Measurements from ENCODE around the gene IFNLR1. TPM values are rescaled to one million over a fixed set of nuclear protein-coding genes. Genes with fewer than 3 reads are reported as not detected.

The IFNLR1 gene
- total RNA-seq, 1 donor from 2014 or later: 39.2 TPM

- Mint-ChIP-seq H3K4me3 (no peak overlapping the region), H3K27ac (no peak overlapping the region), H3K27me3 (peaks cover 12% of the 10 kb centered on the region), H3K4me1 (no peaks in the 10 kb centered on the region), H3K9me3 (no peaks in the 10 kb centered on the region), H3K36me3 (ENCODE audit: low read depth) (no peaks in the 10 kb centered on the region)
- intact Hi-C loops (cut with micrococcal nuclease): no loop called here
- ChIA-PET CTCF (no interaction called here), POLR2A (no interaction called here)
- TF ChIP-seq, protein P1, sequence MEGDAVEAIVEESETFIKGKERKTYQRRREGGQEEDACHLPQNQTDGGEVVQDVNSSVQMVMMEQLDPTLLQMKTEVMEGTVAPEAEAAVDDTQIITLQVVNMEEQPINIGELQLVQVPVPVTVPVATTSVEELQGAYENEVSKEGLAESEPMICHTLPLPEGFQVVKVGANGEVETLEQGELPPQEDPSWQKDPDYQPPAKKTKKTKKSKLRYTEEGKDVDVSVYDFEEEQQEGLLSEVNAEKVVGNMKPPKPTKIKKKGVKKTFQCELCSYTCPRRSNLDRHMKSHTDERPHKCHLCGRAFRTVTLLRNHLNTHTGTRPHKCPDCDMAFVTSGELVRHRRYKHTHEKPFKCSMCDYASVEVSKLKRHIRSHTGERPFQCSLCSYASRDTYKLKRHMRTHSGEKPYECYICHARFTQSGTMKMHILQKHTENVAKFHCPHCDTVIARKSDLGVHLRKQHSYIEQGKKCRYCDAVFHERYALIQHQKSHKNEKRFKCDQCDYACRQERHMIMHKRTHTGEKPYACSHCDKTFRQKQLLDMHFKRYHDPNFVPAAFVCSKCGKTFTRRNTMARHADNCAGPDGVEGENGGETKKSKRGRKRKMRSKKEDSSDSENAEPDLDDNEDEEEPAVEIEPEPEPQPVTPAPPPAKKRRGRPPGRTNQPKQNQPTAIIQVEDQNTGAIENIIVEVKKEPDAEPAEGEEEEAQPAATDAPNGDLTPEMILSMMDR (IDR thresholded peaks at IDR 0.05): no peak
- ATAC-seq (ENCODE audit: low read depth): no peak
- DNase-seq: no peak
Observed at GRCh38 chr1:24122776-24123175, 64.3 kb downstream of the IFNLR1 start.

GRCh38 chr1:24121406-24121805 lies 65.7 kb downstream of the IFNLR1 start:
- Mint-ChIP-seq H3K9me3 (no peaks in the 10 kb centered on the region), H3K4me3 (no peak overlapping the region), H3K27me3 (peaks cover 22% of the 10 kb centered on the region), H3K36me3 (ENCODE audit: low read depth) (no peaks in the 10 kb centered on the region), H3K4me1 (no peaks in the 10 kb centered on the region), H3K27ac (no peak overlapping the region)
- ChIA-PET CTCF (no interaction called here), POLR2A (interaction anchor here (0.6 kb wide), 1 partner anchor 804 kb away, joined by 8 read pairs; no protein-coding TSS in a partner anchor)
- intact Hi-C loops (cut with micrococcal nuclease): no loop called here
- DNase-seq (no peak), ATAC-seq (ENCODE audit: low read depth) (no peak)
- TF ChIP-seq, protein P1 (IDR thresholded peaks at IDR 0.05): no peak

- H3K36me3 Mint-ChIP-seq (ENCODE audit: low read depth): no peaks in the 10 kb centered on the region
- ChIA-PET CTCF (no interaction called here), POLR2A (no interaction called here)
- DNase-seq (no peak), ATAC-seq (ENCODE audit: low read depth) (no peak)
- no peak overlapping the region for H3K27ac Mint-ChIP-seq
- TF ChIP-seq, protein P1 (IDR thresholded peaks at IDR 0.05): no peak
- H3K9me3 Mint-ChIP-seq: no peaks in the 10 kb centered on the region
- peaks cover 27% of the 10 kb centered on the region for H3K27me3 Mint-ChIP-seq
- intact Hi-C loops (cut with micrococcal nuclease): loop anchor here (1.0 kb wide), 1 partner anchor 46 kb away; no protein-coding TSS in a partner anchor
- H3K4me1 Mint-ChIP-seq: no peaks in the 10 kb centered on the region
- no peak overlapping the region for H3K4me3 Mint-ChIP-seq
Observed at GRCh38 chr1:24120965-24121364, 66.1 kb downstream of the IFNLR1 start.

GRCh38 chr1:24119859-24120756 lies 67.0 kb downstream of the IFNLR1 start:
- H3K4me1 Mint-ChIP-seq: no peaks in the 10 kb centered on the region
- intact Hi-C loops (cut with micrococcal nuclease): loop anchor here (1.0 kb wide), 1 partner anchor 45 kb away; no protein-coding TSS in a partner anchor
- peaks cover 28% of the 10 kb centered on the region for H3K27me3 Mint-ChIP-seq
- no peak overlapping the region for H3K27ac Mint-ChIP-seq
- no peaks in the 10 kb centered on the region for H3K9me3 Mint-ChIP-seq
- TF ChIP-seq, protein P1 (IDR thresholded peaks at IDR 0.05): no peak
- ChIA-PET CTCF (no interaction called here), POLR2A (no interaction called here)
- H3K4me3 Mint-ChIP-seq: no peak overlapping the region
- DNase-seq: no peak
- H3K36me3 Mint-ChIP-seq (ENCODE audit: low read depth): no peaks in the 10 kb centered on the region
- no peak for ATAC-seq (ENCODE audit: low read depth)

DNA sequence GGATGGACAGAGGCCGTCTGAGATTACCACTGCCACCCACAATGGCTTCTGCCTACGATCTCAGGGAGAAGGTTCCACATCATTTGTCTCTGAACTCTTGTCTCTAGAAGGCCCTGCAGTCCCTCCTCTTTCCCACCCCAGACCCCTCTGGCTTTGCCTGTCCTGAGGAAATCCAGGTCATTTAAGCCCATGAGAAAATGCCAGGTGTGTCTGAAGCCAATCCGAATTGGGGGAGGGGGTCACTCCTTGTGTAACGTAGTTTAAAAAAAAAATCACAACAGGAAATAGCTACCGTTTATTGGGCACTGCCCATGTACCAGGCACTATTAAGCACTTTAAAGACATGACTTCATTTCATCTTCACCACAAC lies 67.6 kb downstream of the IFNLR1 start:
- TF ChIP-seq, protein P1 (IDR thresholded peaks at IDR 0.05): no peak
- intact Hi-C loops (cut with micrococcal nuclease): no loop called here
- Mint-ChIP-seq H3K27ac (no peak overlapping the region), H3K4me3 (no peak overlapping the region), H3K27me3 (peaks cover 26% of the 10 kb centered on the region), H3K36me3 (ENCODE audit: low read depth) (no peaks in the 10 kb centered on the region), H3K9me3 (no peaks in the 10 kb centered on the region), H3K4me1 (no peaks in the 10 kb centered on the region)
- DNase-seq: no peak
- ChIA-PET POLR2A (no interaction called here), CTCF (no interaction called here)
- no peak for ATAC-seq (ENCODE audit: low read depth)

All from activated B cell treated with CpG ODN at 0.5 μM for 24 hours (primary cell).